ENCODE data around the gene CAMK2N1.
"Not testable (repeated sequence)": the region's sequence is repeated elsewhere in the genome, so short reads cannot be mapped to it uniquely, and the experiment has no call there.

The CAMK2N1 gene

DNA sequence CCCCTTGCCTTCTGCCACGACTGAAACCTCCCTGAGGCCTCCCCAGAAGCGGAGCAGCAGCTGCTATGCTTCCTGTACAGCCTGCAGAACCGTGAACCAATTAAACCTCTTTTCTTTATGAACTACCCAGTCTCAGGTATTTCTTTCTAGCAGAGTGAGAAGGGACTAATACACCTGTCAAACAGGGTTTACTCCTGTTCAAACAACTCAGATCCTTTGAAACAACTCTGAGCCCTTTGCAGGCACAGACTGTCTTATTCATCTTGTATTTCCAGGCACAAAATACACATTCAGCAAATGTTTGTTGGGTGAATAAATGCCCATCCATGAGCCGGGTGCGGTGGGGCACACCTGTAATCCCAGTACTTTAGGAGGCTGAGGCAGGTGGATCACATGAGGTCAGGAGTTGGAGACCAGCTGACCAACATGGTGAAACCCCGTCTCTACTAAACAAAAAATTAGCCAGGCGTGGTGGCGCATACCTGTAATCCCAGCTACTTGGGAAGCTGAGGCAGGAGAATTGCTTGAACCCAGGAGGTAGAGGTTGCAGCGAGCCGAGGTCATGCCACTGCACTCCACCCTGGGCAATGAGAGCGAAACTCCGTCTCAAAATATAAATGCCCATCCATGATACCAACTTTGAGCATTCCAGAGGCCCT, 10.8 kb upstream of the CAMK2N1 start:
- H3K36me3 ChIP-seq (ENCODE audit: control insufficient read depth, insufficient read depth, low read length): peaks cover 35% of the 10 kb centered on the region
- H3K9me3 ChIP-seq (ENCODE audit: control insufficient read depth, insufficient read depth, low read length); H3K27me3 ChIP-seq (ENCODE audit: control insufficient read depth, insufficient read depth, low read length); H3K4me3 ChIP-seq (ENCODE audit: low read depth, low read length); H3K4me1 ChIP-seq (ENCODE audit: control insufficient read depth, insufficient read depth, low read length); H3K9ac ChIP-seq (ENCODE audit: low read depth, low read length); H3K27ac ChIP-seq (ENCODE audit: low read depth, low read length): not testable (repeated sequence)

GRCh38 chr1:20496241-20496661, 10.2 kb upstream of the CAMK2N1 start:
- H3K9ac ChIP-seq (ENCODE audit: low read depth, low read length): no peak overlapping the region
- no peak overlapping the region for H3K4me3 ChIP-seq (ENCODE audit: low read depth, low read length)
- no peaks in the 10 kb centered on the region for H3K9me3 ChIP-seq (ENCODE audit: control insufficient read depth, insufficient read depth, low read length)
- peaks cover 8% of the 10 kb centered on the region; the same call in 1 of the 2 replicates for H3K4me1 ChIP-seq (ENCODE audit: control insufficient read depth, insufficient read depth, low read length)
- no peaks in the 10 kb centered on the region for H3K27me3 ChIP-seq (ENCODE audit: control insufficient read depth, insufficient read depth, low read length)
- H3K36me3 ChIP-seq (ENCODE audit: control insufficient read depth, insufficient read depth, low read length): peaks cover 29% of the 10 kb centered on the region
- H3K27ac ChIP-seq (ENCODE audit: low read depth, low read length): no peak overlapping the region

DNA sequence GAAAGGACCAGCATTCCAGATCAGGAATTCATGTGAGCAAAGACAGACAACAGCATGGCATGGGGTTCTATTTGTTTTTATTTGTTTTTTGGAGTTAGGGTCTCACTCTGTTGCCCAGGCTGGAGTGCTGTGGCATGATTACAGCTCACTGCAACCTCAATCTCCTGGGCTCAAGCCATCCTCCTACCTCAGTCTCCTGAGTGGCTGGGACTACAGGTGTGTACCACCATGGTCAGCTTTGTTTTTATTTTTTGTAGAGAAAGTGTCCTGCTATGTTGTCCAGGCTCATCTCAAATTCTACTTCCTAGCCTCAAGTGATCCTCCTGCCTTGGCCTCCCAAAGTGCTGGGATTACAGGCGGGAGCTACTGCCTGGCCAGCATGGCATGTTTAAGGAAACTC, 9.7 kb upstream of the CAMK2N1 start:
- peaks cover 23% of the 10 kb centered on the region for H3K36me3 ChIP-seq (ENCODE audit: control insufficient read depth, insufficient read depth, low read length)
- no peak overlapping the region for H3K9ac ChIP-seq (ENCODE audit: low read depth, low read length)
- H3K9me3 ChIP-seq (ENCODE audit: control insufficient read depth, insufficient read depth, low read length): no peaks in the 10 kb centered on the region
- H3K4me3 ChIP-seq (ENCODE audit: low read depth, low read length): no peak overlapping the region
- H3K4me1 ChIP-seq (ENCODE audit: control insufficient read depth, insufficient read depth, low read length): peaks cover 8% of the 10 kb centered on the region; the same call in 1 of the 2 replicates
- no peak overlapping the region for H3K27ac ChIP-seq (ENCODE audit: low read depth, low read length)
- H3K27me3 ChIP-seq (ENCODE audit: control insufficient read depth, insufficient read depth, low read length): no peaks in the 10 kb centered on the region

DNA sequence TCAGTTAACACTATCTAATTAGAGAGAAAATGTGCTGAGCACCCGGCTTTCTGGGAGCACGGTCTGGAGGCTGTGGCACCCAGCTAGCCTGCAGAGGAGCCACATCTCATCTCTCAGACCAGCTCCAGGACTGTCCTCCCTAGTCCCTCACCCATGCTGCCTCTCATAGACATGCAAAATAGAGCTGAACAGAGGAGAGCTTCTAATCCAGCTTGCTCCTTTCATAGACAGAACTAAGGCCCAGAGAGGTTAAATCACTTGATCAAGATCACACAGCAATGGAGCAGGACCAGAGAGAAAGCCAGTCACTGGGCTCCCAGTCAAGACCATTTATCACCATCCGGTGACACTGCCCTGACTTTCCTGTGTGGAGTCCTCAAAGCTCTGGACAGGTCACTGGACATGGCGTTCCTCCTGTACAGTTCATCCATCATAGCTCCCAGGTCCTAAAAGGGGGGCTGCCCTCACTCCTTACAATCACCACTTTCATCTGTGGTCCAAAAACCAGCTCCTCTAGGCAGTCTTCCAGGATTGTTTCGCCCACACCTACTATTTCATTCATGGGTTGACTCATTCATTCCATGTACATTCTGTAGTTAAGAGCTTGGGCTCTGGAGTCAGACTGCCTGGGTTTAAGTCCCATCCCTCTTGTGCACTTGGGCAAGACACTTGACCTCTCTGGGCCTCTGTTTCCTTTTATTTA, 8.8 kb upstream of the CAMK2N1 start:
- Histone ChIP-seq H3K4me1 (ENCODE audit: control insufficient read depth, insufficient read depth, low read length) (peaks cover 8% of the 10 kb centered on the region; the same call in 1 of the 2 replicates), H3K27ac (ENCODE audit: low read depth, low read length) (peak overlapping the region; percentile 53), H3K27me3 (ENCODE audit: control insufficient read depth, insufficient read depth, low read length) (peaks cover 4% of the 10 kb centered on the region), H3K9me3 (ENCODE audit: control insufficient read depth, insufficient read depth, low read length) (no peaks in the 10 kb centered on the region), H3K9ac (ENCODE audit: low read depth, low read length) (no peak overlapping the region), H3K4me3 (ENCODE audit: low read depth, low read length) (no peak overlapping the region), H3K36me3 (ENCODE audit: control insufficient read depth, insufficient read depth, low read length) (peaks cover 14% of the 10 kb centered on the region)

- H3K9ac ChIP-seq (ENCODE audit: low read depth, low read length): no peak overlapping the region
- peak overlapping the region; percentile 43 for H3K4me3 ChIP-seq (ENCODE audit: low read depth, low read length)
Measured at GRCh38 chr1:20493839-20494608, 8.0 kb upstream of the CAMK2N1 start.

GRCh38 chr1:20493309-20493708, 7.3 kb upstream of the CAMK2N1 start:
- Histone ChIP-seq H3K4me3 (ENCODE audit: low read depth, low read length) (no peak overlapping the region), H3K4me1 (ENCODE audit: control insufficient read depth, insufficient read depth, low read length) (peaks cover 8% of the 10 kb centered on the region; the same call in 1 of the 2 replicates), H3K36me3 (ENCODE audit: control insufficient read depth, insufficient read depth, low read length) (no peaks in the 10 kb centered on the region), H3K9me3 (ENCODE audit: control insufficient read depth, insufficient read depth, low read length) (no peaks in the 10 kb centered on the region), H3K27ac (ENCODE audit: low read depth, low read length) (no peak overlapping the region), H3K9ac (ENCODE audit: low read depth, low read length) (no peak overlapping the region), H3K27me3 (ENCODE audit: control insufficient read depth, insufficient read depth, low read length) (peaks cover 19% of the 10 kb centered on the region)

More at GRCh38 chr1:20493839-20494608, 8.0 kb upstream of the CAMK2N1 start:
- Histone ChIP-seq H3K9me3 (ENCODE audit: control insufficient read depth, insufficient read depth, low read length) (no peaks in the 10 kb centered on the region), H3K36me3 (ENCODE audit: control insufficient read depth, insufficient read depth, low read length) (peaks cover 6% of the 10 kb centered on the region; the same call in 1 of the 2 replicates), H3K27ac (ENCODE audit: low read depth, low read length) (peak overlapping the region; percentile 53), H3K4me1 (ENCODE audit: control insufficient read depth, insufficient read depth, low read length) (peaks cover 8% of the 10 kb centered on the region; the same call in 1 of the 2 replicates), H3K27me3 (ENCODE audit: control insufficient read depth, insufficient read depth, low read length) (peaks cover 12% of the 10 kb centered on the region)

DNA sequence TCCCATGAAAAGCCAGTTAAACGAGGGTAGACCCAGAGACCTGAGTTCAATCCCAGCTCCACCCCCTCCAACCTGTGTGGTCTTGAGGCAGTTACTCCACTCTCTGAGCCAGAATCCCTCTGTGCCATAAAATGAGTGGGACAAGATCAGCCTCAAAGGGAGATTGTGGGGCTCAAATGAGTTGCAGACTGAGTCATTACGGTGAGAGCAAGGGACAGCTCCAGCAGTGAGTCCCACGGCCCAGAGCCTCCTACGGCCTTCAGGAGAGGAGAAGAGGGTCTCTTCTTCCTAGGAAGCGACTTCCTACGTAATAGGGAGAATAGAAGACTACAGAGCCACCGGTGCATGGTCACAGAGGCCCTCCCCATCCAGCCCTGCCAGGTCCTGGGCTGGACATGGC, 6.7 kb upstream of the CAMK2N1 start:
- Histone ChIP-seq H3K36me3 (ENCODE audit: control insufficient read depth, insufficient read depth, low read length) (no peaks in the 10 kb centered on the region), H3K9me3 (ENCODE audit: control insufficient read depth, insufficient read depth, low read length) (no peaks in the 10 kb centered on the region), H3K4me3 (ENCODE audit: low read depth, low read length) (no peak overlapping the region), H3K27ac (ENCODE audit: low read depth, low read length) (no peak overlapping the region), H3K9ac (ENCODE audit: low read depth, low read length) (no peak overlapping the region), H3K27me3 (ENCODE audit: control insufficient read depth, insufficient read depth, low read length) (peaks cover 25% of the 10 kb centered on the region), H3K4me1 (ENCODE audit: control insufficient read depth, insufficient read depth, low read length) (peaks cover 10% of the 10 kb centered on the region; the same call in 1 of the 2 replicates)

DNA sequence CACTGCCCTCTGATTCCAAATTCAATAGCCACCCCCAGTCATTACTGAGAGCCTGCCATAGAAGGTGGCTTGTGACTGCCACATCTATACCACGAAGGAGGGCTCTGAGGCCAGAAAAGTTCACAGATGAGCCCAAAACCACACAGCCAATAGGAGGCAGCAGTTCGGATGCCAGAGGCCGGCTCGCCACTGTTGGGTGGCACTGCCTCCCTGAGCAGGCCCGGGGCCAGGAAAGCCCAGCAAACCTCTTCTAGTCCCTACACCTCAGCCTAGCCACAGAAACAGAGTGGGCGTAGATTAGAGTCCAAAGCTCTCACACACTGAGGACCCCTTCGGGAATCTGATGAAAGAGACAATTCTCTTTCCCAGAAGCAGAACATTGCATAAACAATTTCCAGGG, 5.9 kb upstream of the CAMK2N1 start:
- peaks cover 33% of the 10 kb centered on the region for H3K27me3 ChIP-seq (ENCODE audit: control insufficient read depth, insufficient read depth, low read length)
- peaks cover 15% of the 10 kb centered on the region; the same call in 1 of the 2 replicates for H3K4me1 ChIP-seq (ENCODE audit: control insufficient read depth, insufficient read depth, low read length)
- H3K36me3 ChIP-seq (ENCODE audit: control insufficient read depth, insufficient read depth, low read length): no peaks in the 10 kb centered on the region
- no peak overlapping the region for H3K27ac ChIP-seq (ENCODE audit: low read depth, low read length)
- no peak overlapping the region for H3K4me3 ChIP-seq (ENCODE audit: low read depth, low read length)
- H3K9ac ChIP-seq (ENCODE audit: low read depth, low read length): no peak overlapping the region
- no peaks in the 10 kb centered on the region for H3K9me3 ChIP-seq (ENCODE audit: control insufficient read depth, insufficient read depth, low read length)

GRCh38 chr1:20491178-20491577, 5.2 kb upstream of the CAMK2N1 start:
- no peak overlapping the region for H3K27ac ChIP-seq (ENCODE audit: low read depth, low read length)
- no peaks in the 10 kb centered on the region for H3K36me3 ChIP-seq (ENCODE audit: control insufficient read depth, insufficient read depth, low read length)
- H3K9me3 ChIP-seq (ENCODE audit: control insufficient read depth, insufficient read depth, low read length): no peaks in the 10 kb centered on the region
- H3K9ac ChIP-seq (ENCODE audit: low read depth, low read length): no peak overlapping the region
- peaks cover 39% of the 10 kb centered on the region for H3K27me3 ChIP-seq (ENCODE audit: control insufficient read depth, insufficient read depth, low read length)
- peaks cover 15% of the 10 kb centered on the region; the same call in 1 of the 2 replicates for H3K4me1 ChIP-seq (ENCODE audit: control insufficient read depth, insufficient read depth, low read length)
- H3K4me3 ChIP-seq (ENCODE audit: low read depth, low read length): no peak overlapping the region

- no peak overlapping the region for H3K27ac ChIP-seq (ENCODE audit: low read depth, low read length)
- H3K9me3 ChIP-seq (ENCODE audit: control insufficient read depth, insufficient read depth, low read length): no peaks in the 10 kb centered on the region
- no peak overlapping the region for H3K9ac ChIP-seq (ENCODE audit: low read depth, low read length)
- H3K4me1 ChIP-seq (ENCODE audit: control insufficient read depth, insufficient read depth, low read length): peaks cover 19% of the 10 kb centered on the region
- H3K4me3 ChIP-seq (ENCODE audit: low read depth, low read length): peak overlapping the region; percentile 77
- peaks cover 69% of the 10 kb centered on the region for H3K27me3 ChIP-seq (ENCODE audit: control insufficient read depth, insufficient read depth, low read length)
- H3K36me3 ChIP-seq (ENCODE audit: control insufficient read depth, insufficient read depth, low read length): no peaks in the 10 kb centered on the region
Measured at GRCh38 chr1:20487236-20487590, 1.2 kb upstream of the CAMK2N1 start.

Data from HUES48 (cell line).